Spleen (tissue), 11 donors: ENCODE data around the gene ZNF808. TPM values are rescaled to one million over a fixed set of nuclear protein-coding genes. Genes with fewer than 3 reads are reported as not detected.
A peak's percentile ranks its signal among the peaks of the same experiment; 100 is the strongest.
"Not testable (repeated sequence)": the region's sequence is repeated elsewhere in the genome, so short reads cannot be mapped to it uniquely, and the experiment has no call there.

Source experiments
- DNase-seq: peaks from one replicate; pipeline ENCODE4 v3.0.0-alpha.2; 2020
- H3K27ac ChIP-seq, 8 donors: fragments of 200-600 bp; sonication (generic) in 7 of 8; 1 replicate in 4 of 8; 2 replicates in 4 of 8; pipeline versions ENCODE4 v1.5.0 to v1.8.0; 2016 to 2021; ENCODE audit warnings: inconsistent platforms in 4 of 8, mild to moderate bottlenecking in 4 of 8, moderate library complexity in 1 of 8
- H3K27me3 ChIP-seq, 7 donors: fragments of 200-600 bp; sonication (generic) in 6 of 7; replicated peaks in 1 of 7; 1 replicate in 4 of 7; 2 replicates in 3 of 7; pipeline versions ENCODE4 v1.5.0 to v1.8.0; 2016 to 2021; ENCODE audit warnings: inconsistent platforms in 3 of 7, mild to moderate bottlenecking in 1 of 7
- H3K36me3 ChIP-seq, 6 donors: fragments of 200-600 bp; sonication (generic) in 5 of 6; 1 replicate in 4 of 6; 2 replicates in 2 of 6; pipeline versions ENCODE4 v1.5.0 to v1.8.0; 2016 to 2021; ENCODE audit warnings: inconsistent platforms in 2 of 6
- H3K4me1 ChIP-seq, 6 donors: fragments of 200-600 bp; sonication (generic) in 5 of 6; 1 replicate in 3 of 6; 2 replicates in 3 of 6; pipeline versions ENCODE4 v1.5.0 to v1.8.0; 2016 to 2021; ENCODE audit warnings: inconsistent platforms in 3 of 6
- H3K4me3 ChIP-seq, 8 donors: fragments of 200-600 bp; sonication (generic) in 7 of 8; 1 replicate in 4 of 8; 2 replicates in 4 of 8; pipeline versions ENCODE4 v1.5.0 to v1.8.0; 2016 to 2021; ENCODE audit warnings: inconsistent platforms in 4 of 8, mild to moderate bottlenecking in 4 of 8, moderate library complexity in 2 of 8
- H3K9me3 ChIP-seq, 8 donors: fragments of 200-600 bp; sonication (generic) in 7 of 8; 1 replicate in 4 of 8; 2 replicates in 4 of 8; pipeline versions ENCODE4 v1.5.0 to v1.8.0; 2016 to 2021; ENCODE audit warnings: inconsistent platforms in 4 of 8
- CTCF ChIP-seq, 11 experiments: fragments of 200-600 bp in 7 of 11; fragments of 450-650 bp in 4 of 11; sonication (generic) in 4 of 11; IDR thresholded peaks in 8 of 11; conservative IDR thresholded peaks in 3 of 11; 1 replicate in 7 of 11; 2 replicates in 4 of 11; pipeline versions ENCODE4 v1.4.0 to v1.8.0; 2016 to 2021; ENCODE audit warnings: antibody characterized with exemption in 11 of 11, inconsistent platforms in 4 of 11, mild to moderate bottlenecking in 1 of 11
- POLR2A ChIP-seq, 3 donors: fragments of 450-650 bp; IDR thresholded peaks; one replicate each; pipeline ENCODE4 v1.5.1; 2017; ENCODE audit warnings: antibody characterized with exemption in 3 of 3, mild to moderate bottlenecking in 1 of 3
- POLR2AphosphoS5 ChIP-seq, 3 donors: sonication (generic); formaldehyde crosslinking; IDR thresholded peaks; one replicate each; pipeline ENCODE4 v1.5.1; 2017; ENCODE audit warnings: antibody characterized with exemption in 3 of 3
- WGBS, 5 donors: extraction: QIAGEN DNeasy Blood & Tissue Kit in 3 of 5; methylation state at CpG; one replicate each; pipeline versions ENCODE4 v1.1.5 to v1.1.7; 2013 to 2018; 5-methylcytosine and 5-hydroxymethylcytosine counted together
- intact Hi-C: fragments of 100-400 bp; cut with DNase I; formaldehyde crosslinking; loops from one replicate; pipeline ENCODE4 v1.15.0; 2023; ENCODE audit warnings: low total_unique reads
- polyA plus RNA-seq, 3 donors: library from polyadenylated mRNA; stranded (reverse); fragments of 200-250 nt; gene quantifications; one replicate each; pipeline ENCODE4 v1.2.1, GENCODE V29; 2013
- total RNA-seq, 7 donors: library from RNA; depleted of rRNA in 3 of 7; stranded (reverse); fragments of >200 nt in 3 of 7; fragmentation: NEBNext Ultra II Directional in 4 of 7; extraction: Animal tissue kit (Norgen Biotek cat#: 25700) in 4 of 7; gene quantifications; one replicate each; pipeline versions ENCODE4 v1.1.0 to v1.2.1, GENCODE V29; 2016 to 2021
- donor health status: healthy with polysubstance abuse.
- donor health status: DM: no; HTN: no; CAD: no; lungs with moderate emphysema.
- donor health status: DM: no; HTN: no; CAD: no.
- donor health status: Bipolar disorder and iron deficiency.
- donor health status: healthy.
- donor health status: DM: no; HTN: no; CAD: no.
- donor health status: DM: yes; HTN: yes; CAD: no.

Gene ZNF808
- total and polyA plus RNA-seq, 10 donors, result 1.6 to 36.3 (median 27.9) TPM

- Histone ChIP-seq H3K27ac (no peak overlapping the region), H3K9me3 (peaks cover 0 to 94% (median 51%) of the 10 kb centered on the region in 8 donors), H3K36me3 (peaks cover 6 to 72% (median 40%) of the 10 kb centered on the region in 6 donors), H3K4me1 (peaks cover 0 to 19% (median 12%) of the 10 kb centered on the region in 6 donors), H3K4me3 (no peak overlapping the region), H3K27me3 (no peaks in the 10 kb centered on the region)
- TF ChIP-seq POLR2AphosphoS5 (IDR thresholded peaks at IDR 0.05) (no peak), CTCF (IDR thresholded peaks at IDR 0.05 in 8 of 11, conservative IDR thresholded peaks at IDR 0.05 in 3 of 11) (no peak), POLR2A (IDR thresholded peaks at IDR 0.05) (no peak)
- no peak for DNase-seq
- intact Hi-C loops, result no loop called here
- WGBS, 5 donors, result 91 to 97% (median 92%) methylated on average over 5 of the region's 5 CpGs
Observed at GRCh38 chr19:52541608-52542007, 14.1 kb downstream of the ZNF808 start.

- H3K4me3 ChIP-seq, H3K27me3 ChIP-seq, intact Hi-C loops, DNase-seq: not testable (repeated sequence)
- Histone ChIP-seq H3K36me3 (peaks cover 8 to 81% (median 49%) of the 10 kb centered on the region in 6 donors), H3K27ac (peak overlapping the region in 2 of 8 donors; percentile 18 to 46), H3K9me3 (peaks cover 0 to 97% (median 60%) of the 10 kb centered on the region in 8 donors), H3K4me1 (peaks cover 0 to 11% (median 5%) of the 10 kb centered on the region in 6 donors)
- WGBS, 5 donors, result 67 to 84% (median 76%) methylated on average over 6 of the region's 6 CpGs
Observed at GRCh38 chr19:52542541-52542940, 15.1 kb downstream of the ZNF808 start.

GRCh38 chr19:52542984-52543664 lies 15.7 kb downstream of the ZNF808 start:
- 45 to 61% (median 58%) methylated on average over 8 of the region's 8 CpGs for WGBS, 5 donors
- no peaks in the 10 kb centered on the region for H3K27me3 ChIP-seq
- peaks cover 0 to 99% (median 66%) of the 10 kb centered on the region in 8 donors for H3K9me3 ChIP-seq
- TF ChIP-seq POLR2AphosphoS5 (IDR thresholded peaks at IDR 0.05), result no peak
- TF ChIP-seq POLR2A (IDR thresholded peaks at IDR 0.05), result no peak
- no peak for TF ChIP-seq CTCF (IDR thresholded peaks at IDR 0.05 in 8 of 11, conservative IDR thresholded peaks at IDR 0.05 in 3 of 11)
- H3K27ac ChIP-seq, result peak overlapping the region in 2 of 8 donors; percentile 18 to 46
- no peak overlapping the region for H3K4me3 ChIP-seq
- peaks cover 8 to 87% (median 55%) of the 10 kb centered on the region in 6 donors for H3K36me3 ChIP-seq
- H3K4me1 ChIP-seq, result peaks cover 0 to 11% (median 4%) of the 10 kb centered on the region in 6 donors
- intact Hi-C loops, result no loop called here
- no peak for DNase-seq

- Histone ChIP-seq H3K9me3 (peaks cover 33 to 100% (median 100%) of the 10 kb centered on the region in 8 donors), H3K4me1 (no peaks in the 10 kb centered on the region), H3K27ac (no peak overlapping the region), H3K27me3 (no peaks in the 10 kb centered on the region), H3K4me3 (peak overlapping the region in 1 of 8 donors; percentile 33), H3K36me3 (peaks cover 25 to 100% (median 86%) of the 10 kb centered on the region in 6 donors)
- no peak for DNase-seq
- WGBS, 5 donors, result 95 to 98% (median 97%) methylated on average over 15 of the region's 15 CpGs
- TF ChIP-seq CTCF (IDR thresholded peaks at IDR 0.05 in 8 of 11, conservative IDR thresholded peaks at IDR 0.05 in 3 of 11) (no peak), POLR2AphosphoS5 (IDR thresholded peaks at IDR 0.05) (no peak), POLR2A (IDR thresholded peaks at IDR 0.05) (no peak)
- intact Hi-C loops, result no loop called here
Observed at GRCh38 chr19:52554216-52554971, 26.9 kb downstream of the ZNF808 start.
